Measurements from ENCODE around the gene TEKT1. TPM values are rescaled to one million over a fixed set of nuclear protein-coding genes. Genes with fewer than 3 reads are reported as not detected.

TEKT1 gene
- polyA plus RNA-seq, 1 donor (not counting 4 experiments of a cell fraction or from before 2014, with no cell fraction given): not detected

DNA sequence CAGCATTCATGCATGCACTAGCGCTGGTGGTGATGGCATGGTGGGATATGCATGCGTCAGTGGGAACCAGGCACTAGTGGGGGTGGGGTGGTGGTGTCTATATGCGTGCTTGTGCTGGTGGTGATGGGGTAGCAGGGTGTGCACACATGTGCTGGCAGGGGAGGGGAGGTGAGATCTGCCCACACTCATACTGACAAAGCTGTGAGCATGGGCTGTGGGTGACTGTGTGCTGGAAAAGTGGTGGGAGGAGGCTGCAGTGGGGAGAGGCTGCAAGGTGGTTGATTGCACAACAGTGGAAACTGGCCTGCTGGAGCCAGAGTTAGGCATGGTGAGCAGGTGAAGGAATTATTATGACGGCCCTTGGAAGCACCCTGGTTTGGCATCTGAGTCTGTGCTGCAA lies 31.3 kb upstream of the TEKT1 start:
- FAIRE-seq (no peak), DNase-seq (ENCODE audit: low read depth, low spot score) (no peak)
- H3K36me3 ChIP-seq (ENCODE audit: control insufficient read depth in 2 of 2, extremely low read depth in 1 of 2, insufficient read depth in 2 of 2, low read length in 2 of 2): peaks cover 0 to 2% of the 10 kb centered on the region in 2 experiments
- dilution Hi-C loops (cut with MboI; ENCODE audit: extremely low pct_ligation_motif_present, low sequenced_read_pairs): no loop called here
- H3K4me3 ChIP-seq (ENCODE audit: control insufficient read depth in 2 of 3, extremely low read depth in 1 of 3, insufficient read depth in 2 of 3, low read depth in 1 of 3, low read length in 3 of 3): no peak overlapping the region
- no peak overlapping the region for H3K9ac ChIP-seq (ENCODE audit: control insufficient read depth, extremely low read depth, insufficient read depth, low read length)
- peaks cover 46% of the 10 kb centered on the region for H3K79me2 ChIP-seq (ENCODE audit: control insufficient read depth, insufficient read depth, low read length)
- peaks cover 2% of the 10 kb centered on the region for H3K9me1 ChIP-seq (ENCODE audit: control insufficient read depth, extremely low read depth, insufficient read depth, low read length)
- no peak overlapping the region for H3K27ac ChIP-seq (ENCODE audit: control insufficient read depth, insufficient read depth, low read length)
- H3K4me2 ChIP-seq (ENCODE audit: control insufficient read depth, extremely low read depth, insufficient read depth, low read depth, low read length): no peak overlapping the region
- no peaks in the 10 kb centered on the region for H3K9me3 ChIP-seq (ENCODE audit: control insufficient read depth, low read depth, low read length)
- H2AFZ ChIP-seq (ENCODE audit: control insufficient read depth, low read length): no peak overlapping the region
- TF ChIP-seq, protein P1, sequence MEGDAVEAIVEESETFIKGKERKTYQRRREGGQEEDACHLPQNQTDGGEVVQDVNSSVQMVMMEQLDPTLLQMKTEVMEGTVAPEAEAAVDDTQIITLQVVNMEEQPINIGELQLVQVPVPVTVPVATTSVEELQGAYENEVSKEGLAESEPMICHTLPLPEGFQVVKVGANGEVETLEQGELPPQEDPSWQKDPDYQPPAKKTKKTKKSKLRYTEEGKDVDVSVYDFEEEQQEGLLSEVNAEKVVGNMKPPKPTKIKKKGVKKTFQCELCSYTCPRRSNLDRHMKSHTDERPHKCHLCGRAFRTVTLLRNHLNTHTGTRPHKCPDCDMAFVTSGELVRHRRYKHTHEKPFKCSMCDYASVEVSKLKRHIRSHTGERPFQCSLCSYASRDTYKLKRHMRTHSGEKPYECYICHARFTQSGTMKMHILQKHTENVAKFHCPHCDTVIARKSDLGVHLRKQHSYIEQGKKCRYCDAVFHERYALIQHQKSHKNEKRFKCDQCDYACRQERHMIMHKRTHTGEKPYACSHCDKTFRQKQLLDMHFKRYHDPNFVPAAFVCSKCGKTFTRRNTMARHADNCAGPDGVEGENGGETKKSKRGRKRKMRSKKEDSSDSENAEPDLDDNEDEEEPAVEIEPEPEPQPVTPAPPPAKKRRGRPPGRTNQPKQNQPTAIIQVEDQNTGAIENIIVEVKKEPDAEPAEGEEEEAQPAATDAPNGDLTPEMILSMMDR (optimal IDR thresholded peaks at IDR 0.05 in 1 of 3, IDR thresholded peaks at IDR 0.05 in 1 of 3, conservative IDR thresholded peaks at IDR 0.05 in 1 of 3; ENCODE audit: extremely low read depth in 1 of 3, insufficient read depth in 2 of 3, low read length in 3 of 3): no peak
- TF ChIP-seq EZH2 (IDR thresholded peaks at IDR 0.05; ENCODE audit: low read length): no peak
- no peaks in the 10 kb centered on the region for H3K27me3 ChIP-seq (ENCODE audit: control insufficient read depth, extremely low read depth, insufficient read depth, low read length)
- no peaks in the 10 kb centered on the region for H4K20me1 ChIP-seq (ENCODE audit: control insufficient read depth, extremely low read depth, insufficient read depth, low read length)
- peaks cover 9% of the 10 kb centered on the region for H3K4me1 ChIP-seq (ENCODE audit: control insufficient read depth, extremely low read depth, insufficient read depth, low read length)

DNA sequence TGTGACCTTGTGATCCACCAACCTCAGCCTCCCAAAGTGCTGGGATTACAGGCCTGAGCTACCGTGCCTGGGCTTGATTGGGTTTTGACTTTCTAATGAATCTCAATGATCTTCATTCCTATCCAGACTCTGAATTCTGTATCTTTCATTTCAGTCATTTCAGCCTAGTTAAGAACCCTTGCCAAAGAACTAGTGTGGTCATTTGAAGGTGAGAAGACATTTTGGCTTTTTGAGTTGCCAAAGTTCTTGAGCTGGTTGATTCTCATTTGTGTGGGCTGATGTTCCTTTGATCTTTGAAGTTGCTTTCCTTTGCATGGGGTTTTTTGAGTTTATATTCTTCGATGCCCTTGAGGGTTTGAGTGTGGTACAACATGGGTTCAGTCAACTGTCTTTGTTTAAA lies 30.6 kb upstream of the TEKT1 start:
- dilution Hi-C loops (cut with MboI; ENCODE audit: extremely low pct_ligation_motif_present, low sequenced_read_pairs): no loop called here
- no peak overlapping the region for H3K4me3 ChIP-seq (ENCODE audit: control insufficient read depth in 2 of 3, extremely low read depth in 1 of 3, insufficient read depth in 2 of 3, low read depth in 1 of 3, low read length in 3 of 3)

More for the DNA sequence above, 30.6 kb upstream of the TEKT1 start:
- peaks cover 4% of the 10 kb centered on the region for H3K4me1 ChIP-seq (ENCODE audit: control insufficient read depth, extremely low read depth, insufficient read depth, low read length)
- H3K4me2 ChIP-seq (ENCODE audit: control insufficient read depth, extremely low read depth, insufficient read depth, low read depth, low read length): no peak overlapping the region
- H3K27me3 ChIP-seq (ENCODE audit: control insufficient read depth, extremely low read depth, insufficient read depth, low read length): no peaks in the 10 kb centered on the region
- H3K9me3 ChIP-seq (ENCODE audit: control insufficient read depth, low read depth, low read length): no peaks in the 10 kb centered on the region
- TF ChIP-seq, protein P1 (optimal IDR thresholded peaks at IDR 0.05 in 1 of 3, IDR thresholded peaks at IDR 0.05 in 1 of 3, conservative IDR thresholded peaks at IDR 0.05 in 1 of 3; ENCODE audit: extremely low read depth in 1 of 3, insufficient read depth in 2 of 3, low read length in 3 of 3): no peak
- TF ChIP-seq EZH2 (IDR thresholded peaks at IDR 0.05; ENCODE audit: low read length): no peak
- no peak for FAIRE-seq
- no peak overlapping the region for H3K27ac ChIP-seq (ENCODE audit: control insufficient read depth, insufficient read depth, low read length)
- H2AFZ ChIP-seq (ENCODE audit: control insufficient read depth, low read length): no peak overlapping the region
- H3K36me3 ChIP-seq (ENCODE audit: control insufficient read depth in 2 of 2, extremely low read depth in 1 of 2, insufficient read depth in 2 of 2, low read length in 2 of 2): no peaks in the 10 kb centered on the region
- peaks cover 53% of the 10 kb centered on the region for H3K79me2 ChIP-seq (ENCODE audit: control insufficient read depth, insufficient read depth, low read length)
- H4K20me1 ChIP-seq (ENCODE audit: control insufficient read depth, extremely low read depth, insufficient read depth, low read length): no peaks in the 10 kb centered on the region
- no peak overlapping the region for H3K9ac ChIP-seq (ENCODE audit: control insufficient read depth, extremely low read depth, insufficient read depth, low read length)
- H3K9me1 ChIP-seq (ENCODE audit: control insufficient read depth, extremely low read depth, insufficient read depth, low read length): peaks cover 2% of the 10 kb centered on the region
- no peak for DNase-seq (ENCODE audit: low read depth, low spot score)

All from keratinocyte (primary cell).